ENCODE data around the gene MCTP2. TPM values are rescaled to one million over a fixed set of nuclear protein-coding genes. Genes with fewer than 3 reads are reported as not detected.
"Not testable (repeated sequence)": the region's sequence is repeated elsewhere in the genome, so short reads cannot be mapped to it uniquely, and the experiment has no call there.

Gene MCTP2
- total RNA-seq, 4 donors from 2014 or later: 24.6 to 78.1 (median 40.3) TPM

DNA sequence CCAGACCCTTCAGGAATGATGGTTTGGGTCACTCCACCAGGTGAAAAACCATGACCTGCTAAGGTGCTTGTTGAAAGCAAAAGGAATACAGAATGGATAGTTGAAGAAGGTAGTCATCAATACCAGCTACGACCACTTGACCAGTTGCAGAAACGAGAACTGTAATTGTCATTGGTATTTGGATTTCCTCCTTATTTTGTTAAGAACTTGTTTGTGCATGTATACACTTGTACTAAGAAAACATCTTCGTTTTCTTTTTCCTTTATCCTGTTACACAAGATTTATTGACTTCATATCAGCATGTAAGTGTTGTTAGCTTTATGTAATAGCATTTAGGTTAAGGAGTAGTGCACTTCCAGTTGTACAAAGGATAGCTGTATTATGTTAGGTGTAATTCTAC, 261.8 kb downstream of the MCTP2 start:
- ATAC-seq (ENCODE audit: low FRiP score) (no peak), DNase-seq (ENCODE audit: low spot score) (no peak)
- TF ChIP-seq, protein P1, sequence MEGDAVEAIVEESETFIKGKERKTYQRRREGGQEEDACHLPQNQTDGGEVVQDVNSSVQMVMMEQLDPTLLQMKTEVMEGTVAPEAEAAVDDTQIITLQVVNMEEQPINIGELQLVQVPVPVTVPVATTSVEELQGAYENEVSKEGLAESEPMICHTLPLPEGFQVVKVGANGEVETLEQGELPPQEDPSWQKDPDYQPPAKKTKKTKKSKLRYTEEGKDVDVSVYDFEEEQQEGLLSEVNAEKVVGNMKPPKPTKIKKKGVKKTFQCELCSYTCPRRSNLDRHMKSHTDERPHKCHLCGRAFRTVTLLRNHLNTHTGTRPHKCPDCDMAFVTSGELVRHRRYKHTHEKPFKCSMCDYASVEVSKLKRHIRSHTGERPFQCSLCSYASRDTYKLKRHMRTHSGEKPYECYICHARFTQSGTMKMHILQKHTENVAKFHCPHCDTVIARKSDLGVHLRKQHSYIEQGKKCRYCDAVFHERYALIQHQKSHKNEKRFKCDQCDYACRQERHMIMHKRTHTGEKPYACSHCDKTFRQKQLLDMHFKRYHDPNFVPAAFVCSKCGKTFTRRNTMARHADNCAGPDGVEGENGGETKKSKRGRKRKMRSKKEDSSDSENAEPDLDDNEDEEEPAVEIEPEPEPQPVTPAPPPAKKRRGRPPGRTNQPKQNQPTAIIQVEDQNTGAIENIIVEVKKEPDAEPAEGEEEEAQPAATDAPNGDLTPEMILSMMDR (IDR thresholded peaks at IDR 0.05): no peak

DNA sequence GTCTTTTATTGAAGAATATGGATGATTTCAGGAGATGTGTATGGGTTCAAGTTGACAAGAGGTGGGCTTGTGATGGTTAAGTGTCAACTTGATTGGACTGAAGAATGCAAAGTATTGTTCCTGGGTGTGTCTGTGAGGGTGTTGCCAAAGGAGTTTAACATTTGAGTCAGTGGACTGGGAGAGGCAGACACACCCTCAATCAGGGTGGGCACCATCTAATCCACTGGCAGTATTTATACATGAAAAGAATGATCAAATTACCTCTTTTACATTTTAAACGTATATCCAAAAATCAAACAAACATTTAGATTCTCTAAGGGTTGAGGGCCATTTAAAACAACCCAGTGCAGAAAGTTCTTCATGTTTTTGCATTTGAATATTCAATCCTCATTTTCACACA, 262.2 kb downstream of the MCTP2 start:
- not testable (repeated sequence) for DNase-seq (ENCODE audit: low spot score); ATAC-seq (ENCODE audit: low FRiP score)

DNA sequence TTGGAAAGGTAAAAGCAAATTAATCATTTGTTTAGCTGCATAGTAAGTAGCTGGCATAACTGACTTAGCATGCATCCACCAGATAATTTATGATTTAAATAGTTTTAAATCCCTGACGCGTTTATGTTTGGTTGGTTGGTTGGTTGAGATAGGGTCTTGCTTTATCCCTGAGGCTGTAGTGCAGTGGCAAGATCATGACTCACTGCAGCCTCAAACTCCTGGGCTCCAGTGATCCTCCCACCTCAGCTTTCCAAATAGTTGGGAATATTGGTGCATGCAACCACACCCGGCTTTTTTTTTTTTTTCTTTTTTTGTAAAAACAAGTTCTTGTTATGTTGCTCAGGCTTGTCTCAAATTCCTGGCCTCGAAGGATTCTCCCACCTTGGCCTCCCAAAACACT, 263.4 kb downstream of the MCTP2 start:
- TF ChIP-seq, protein P1 (IDR thresholded peaks at IDR 0.05): no peak
- ATAC-seq (ENCODE audit: low FRiP score) (peak; percentile 68), DNase-seq (ENCODE audit: low spot score) (no peak)

DNA sequence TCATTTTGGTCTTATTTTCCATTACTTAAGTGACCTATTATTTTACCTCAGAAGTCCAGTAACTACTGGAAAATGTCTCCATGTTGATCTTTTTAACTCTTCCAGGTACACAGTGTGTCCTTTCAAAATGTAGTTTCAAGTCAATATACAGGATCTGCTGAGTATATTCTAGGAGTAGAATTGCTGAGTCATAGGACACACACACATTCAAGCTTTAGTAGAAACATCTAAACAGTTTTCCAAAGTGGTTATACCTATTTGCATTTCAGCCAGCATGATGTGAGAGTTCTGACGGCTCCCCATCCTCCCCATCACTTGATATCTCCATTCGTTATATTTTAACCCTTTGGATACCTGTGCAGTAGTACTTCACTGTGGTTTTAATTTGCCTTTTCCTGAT, 271.9 kb downstream of the MCTP2 start:
- ATAC-seq (ENCODE audit: low FRiP score): no peak
- no peak for DNase-seq (ENCODE audit: low spot score)
- TF ChIP-seq, protein P1 (IDR thresholded peaks at IDR 0.05): no peak

DNA sequence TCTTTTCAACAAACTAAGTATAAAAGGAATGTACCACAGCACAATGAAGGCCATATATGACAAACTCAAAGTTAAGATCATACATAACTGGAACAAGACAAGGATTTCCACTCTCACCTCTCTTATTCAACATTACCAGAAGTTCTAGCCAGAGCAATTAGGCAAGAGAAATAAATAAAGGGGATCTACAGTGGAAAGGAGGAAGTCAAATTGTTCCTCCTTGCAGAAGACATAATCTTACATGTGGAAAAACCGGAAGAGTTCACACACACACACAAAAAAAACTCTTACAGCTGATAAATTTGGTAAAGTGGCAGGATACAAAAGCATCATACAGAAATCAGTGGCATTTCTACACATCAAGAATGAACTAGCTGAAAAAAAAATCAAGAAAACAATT, 277.9 kb downstream of the MCTP2 start:
- TF ChIP-seq, protein P1 (IDR thresholded peaks at IDR 0.05): no peak
- DNase-seq (ENCODE audit: low spot score) (no peak), ATAC-seq (ENCODE audit: low FRiP score) (no peak)

DNA sequence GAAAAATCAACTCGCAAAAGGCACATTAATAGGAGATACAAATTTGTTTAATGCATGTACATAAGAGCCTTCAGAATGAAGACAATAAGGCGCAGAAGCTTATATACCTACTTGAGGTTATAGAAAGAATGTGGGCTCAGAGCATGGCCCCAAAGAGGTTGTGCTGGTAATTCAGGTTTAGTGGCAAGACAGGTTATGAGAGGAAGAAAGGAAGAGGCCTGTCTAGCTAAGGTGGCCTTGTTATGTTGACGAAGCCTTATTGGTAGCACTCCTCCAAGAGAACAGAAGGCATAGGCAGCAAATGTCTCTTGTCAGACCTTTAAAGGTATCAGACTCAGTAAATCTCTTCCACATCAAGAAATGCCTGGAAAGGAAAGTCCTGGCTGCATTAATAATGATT, 290.8 kb downstream of the MCTP2 start:
- ATAC-seq (ENCODE audit: low FRiP score): no peak
- DNase-seq (ENCODE audit: low spot score): no peak
- TF ChIP-seq, protein P1 (IDR thresholded peaks at IDR 0.05): no peak

DNA sequence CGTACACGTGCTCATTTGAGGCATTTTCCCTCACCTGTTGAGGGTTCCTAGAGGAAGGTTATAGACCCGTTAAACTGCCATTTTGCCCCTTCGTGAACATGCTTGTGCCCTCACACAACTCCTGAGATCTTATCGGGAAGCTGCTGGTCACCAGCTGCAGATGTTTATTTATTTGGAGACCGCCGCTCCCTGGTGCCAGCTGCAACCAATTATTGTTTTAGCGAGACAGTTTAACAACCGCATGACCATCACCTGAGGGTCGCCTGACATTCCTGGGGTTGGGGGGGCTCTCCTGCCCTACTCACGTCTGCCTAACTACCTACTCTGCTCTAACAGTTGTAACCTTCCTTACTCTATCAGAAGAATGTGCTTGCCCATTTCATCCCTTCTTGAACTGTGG, 292.5 kb downstream of the MCTP2 start:
- TF ChIP-seq, protein P1 (IDR thresholded peaks at IDR 0.05): no peak
- DNase-seq (ENCODE audit: low spot score) (no peak), ATAC-seq (ENCODE audit: low FRiP score) (no peak)

DNA sequence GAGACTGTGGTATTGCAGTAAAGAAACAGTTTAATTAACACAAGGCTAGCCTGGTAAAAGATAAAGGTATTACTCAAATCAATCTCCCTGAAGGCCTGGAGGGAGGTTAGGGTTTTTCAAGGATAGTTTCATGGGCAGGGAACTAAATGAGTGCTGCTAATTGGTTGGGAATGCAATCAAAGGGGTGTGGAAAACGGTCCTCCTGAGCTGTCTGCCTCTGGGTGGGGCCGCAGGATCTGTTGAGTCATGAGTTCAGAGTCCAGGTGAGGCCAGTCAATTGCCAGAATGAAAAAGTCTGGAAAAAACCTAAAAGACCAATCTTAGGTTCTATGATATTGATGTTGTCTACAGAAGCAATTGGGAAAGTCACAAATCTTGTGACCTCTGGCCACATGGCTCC, 293.2 kb downstream of the MCTP2 start:
- DNase-seq (ENCODE audit: low spot score) (no peak), ATAC-seq (ENCODE audit: low FRiP score) (no peak)
- TF ChIP-seq, protein P1 (IDR thresholded peaks at IDR 0.05): no peak
